H1 (cell line): ENCODE data around the gene SRMS. TPM values are rescaled to one million over a fixed set of nuclear protein-coding genes. Genes with fewer than 3 reads are reported as not detected.

ENCODE experiments used
- ATF3 ChIP-seq: IDR thresholded peaks from 2 replicates; pipeline ENCODE4 v1.6.1; 2011; ENCODE audit warnings: low read depth, mild to moderate bottlenecking, low read length; ENCODE audit not compliant: insufficient read depth
- CHD7 ChIP-seq: fragments of 300-600 bp; sonication (generic); IDR thresholded peaks from 2 replicates; pipeline ENCODE4 v1.7.1; 2012; ENCODE audit warnings: low read length, moderate library complexity, mild to moderate bottlenecking, inconsistent platforms; ENCODE audit not compliant: insufficient replicate concordance
- HDAC6 ChIP-seq: IDR thresholded peaks from one replicate; pipeline ENCODE4 v1.7.1; 2012; ENCODE audit warnings: low read depth, mild to moderate bottlenecking, inconsistent platforms, low read length, moderate library complexity
- JUND ChIP-seq: IDR thresholded peaks from 2 replicates; pipeline ENCODE4 v1.6.1; 2011; ENCODE audit warnings: mild to moderate bottlenecking, improper control_type of control experiment, low read length
- NANOG ChIP-seq: IDR thresholded peaks from 2 replicates; pipeline ENCODE4 v1.6.1; 2011; ENCODE audit warnings: low read length, low read depth, mild to moderate bottlenecking, inconsistent platforms; ENCODE audit not compliant: insufficient read depth, poor library complexity, severe bottlenecking
- POLR2AphosphoS5 ChIP-seq: IDR thresholded peaks from 2 replicates; pipeline ENCODE4 v1.6.1; 2011; ENCODE audit warnings: low read depth, low read length
- POU5F1 ChIP-seq: IDR thresholded peaks from 2 replicates; pipeline ENCODE4 v1.6.1; 2011; ENCODE audit warnings: low read depth, mild to moderate bottlenecking, low read length, moderate library complexity
- SAP30 ChIP-seq: fragments of 300-600 bp; sonication (generic); IDR thresholded peaks from 2 replicates; pipeline ENCODE4 v1.7.1; 2012; ENCODE audit warnings: low read length, moderate library complexity, mild to moderate bottlenecking, inconsistent platforms; ENCODE audit not compliant: insufficient read depth, insufficient replicate concordance
- SIRT6 ChIP-seq: IDR thresholded peaks from one replicate; pipeline ENCODE4 v1.7.1; 2012; ENCODE audit warnings: low read length, inconsistent platforms
- polyA plus RNA-seq, 7 experiments: library from polyadenylated mRNA; depleted of rRNA in 3 of 7; stranded (reverse) in 5 of 7; unstranded in 2 of 7; fragments of >200 nt in 5 of 7; fragments of 200-250 nt in 2 of 7; gene quantifications; 1 replicate in 5 of 7; 2 replicates in 1 of 7; 4 replicates in 1 of 7; pipeline versions ENCODE4 v1.2.1 to v1.2.3, GENCODE V29; 2011 to 2013; ENCODE audit warnings: missing spikeins in 2 of 7, mixed read lengths in 2 of 7
- total RNA-seq: library from RNA; stranded (reverse); fragmentation: NEBNext Ultra II Directional; extraction: Animal tissue kit (Norgen Biotek cat#: 25700); gene quantifications from 2 replicates; pipeline ENCODE4 v1.2.1, GENCODE V29; 2021

The SRMS gene
- total and polyA plus RNA-seq, 2 of the 8 experiments (the other 6 are each of a cell fraction or from before 2014, with no cell fraction given): 0.39 to 0.76 TPM

GRCh38 chr20:63541371-63541770, 6.2 kb downstream of the SRMS start (continued):
- TF ChIP-seq CHD7: no peak
- TF ChIP-seq JUND: no peak
- no peak for TF ChIP-seq POU5F1
- no peak for TF ChIP-seq ATF3
- no peak for TF ChIP-seq SAP30
- no peak for TF ChIP-seq HDAC6
- no peak for TF ChIP-seq NANOG
- no peak for TF ChIP-seq POLR2AphosphoS5
- no peak for TF ChIP-seq SIRT6
